Measurements from ENCODE around the gene SCUBE3.
A peak's percentile ranks its signal among the peaks of the same experiment; 100 is the strongest.

Gene SCUBE3

GRCh38 chr6:35247642-35248231 is 34.0 kb downstream of the SCUBE3 start:
- no peak overlapping the region for H3K9ac ChIP-seq (ENCODE audit: low read depth, low read length)

GRCh38 chr6:35248300-35248699 is 34.5 kb downstream of the SCUBE3 start:
- Histone ChIP-seq H3K9ac (ENCODE audit: low read depth, low read length) (no peak overlapping the region), H3K4me1 (ENCODE audit: insufficient read depth, low read length) (peaks cover 12% of the 10 kb centered on the region), H3K36me3 (ENCODE audit: insufficient read depth, low read length) (no peaks in the 10 kb centered on the region; the same call in 1 of the 2 replicates), H3K9me3 (ENCODE audit: control insufficient read depth, insufficient read depth, low read length) (no peaks in the 10 kb centered on the region)

More at GRCh38 chr6:35247642-35248231, 34.0 kb downstream of the SCUBE3 start:
- Histone ChIP-seq H3K9me3 (ENCODE audit: control insufficient read depth, insufficient read depth, low read length) (no peaks in the 10 kb centered on the region), H3K4me1 (ENCODE audit: insufficient read depth, low read length) (peaks cover 12% of the 10 kb centered on the region), H3K36me3 (ENCODE audit: insufficient read depth, low read length) (no peaks in the 10 kb centered on the region; the same call in 1 of the 2 replicates)

- H3K9ac ChIP-seq (ENCODE audit: low read depth, low read length), result no peak overlapping the region
- no peaks in the 10 kb centered on the region for H3K9me3 ChIP-seq (ENCODE audit: control insufficient read depth, insufficient read depth, low read length)
- no peaks in the 10 kb centered on the region; the same call in 1 of the 2 replicates for H3K36me3 ChIP-seq (ENCODE audit: insufficient read depth, low read length)
- peaks cover 12% of the 10 kb centered on the region for H3K4me1 ChIP-seq (ENCODE audit: insufficient read depth, low read length)
These were observed 35.2 kb downstream of the SCUBE3 start for GRCh38 chr6:35248965-35249364.

- Histone ChIP-seq H3K9me3 (ENCODE audit: control insufficient read depth, insufficient read depth, low read length) (no peaks in the 10 kb centered on the region), H3K36me3 (ENCODE audit: insufficient read depth, low read length) (no peaks in the 10 kb centered on the region; the same call in 1 of the 2 replicates), H3K4me1 (ENCODE audit: insufficient read depth, low read length) (peaks cover 12% of the 10 kb centered on the region), H3K9ac (ENCODE audit: low read depth, low read length) (no peak overlapping the region)
These were observed 38.2 kb downstream of the SCUBE3 start for GRCh38 chr6:35251949-35252348.

- peaks cover 12% of the 10 kb centered on the region for H3K4me1 ChIP-seq (ENCODE audit: insufficient read depth, low read length)
- H3K9ac ChIP-seq (ENCODE audit: low read depth, low read length), result no peak overlapping the region
- no peaks in the 10 kb centered on the region; the same call in 1 of the 2 replicates for H3K36me3 ChIP-seq (ENCODE audit: insufficient read depth, low read length)
- H3K9me3 ChIP-seq (ENCODE audit: control insufficient read depth, insufficient read depth, low read length), result no peaks in the 10 kb centered on the region
These were observed 39.5 kb downstream of the SCUBE3 start for GRCh38 chr6:35253249-35253648.

- Histone ChIP-seq H3K9me3 (ENCODE audit: control insufficient read depth, insufficient read depth, low read length) (no peaks in the 10 kb centered on the region), H3K36me3 (ENCODE audit: insufficient read depth, low read length) (no peaks in the 10 kb centered on the region), H3K9ac (ENCODE audit: low read depth, low read length) (peak overlapping the region; percentile 69), H3K4me1 (ENCODE audit: insufficient read depth, low read length) (no peaks in the 10 kb centered on the region; the same call in 1 of the 2 replicates)
These were observed 44.6 kb downstream of the SCUBE3 start for GRCh38 chr6:35258336-35258735.

- H3K4me1 ChIP-seq (ENCODE audit: insufficient read depth, low read length), result no peaks in the 10 kb centered on the region; the same call in 1 of the 2 replicates
- no peaks in the 10 kb centered on the region for H3K36me3 ChIP-seq (ENCODE audit: insufficient read depth, low read length)
- H3K9ac ChIP-seq (ENCODE audit: low read depth, low read length), result peak overlapping the region; percentile 69
- no peaks in the 10 kb centered on the region for H3K9me3 ChIP-seq (ENCODE audit: control insufficient read depth, insufficient read depth, low read length)
These were observed 45.1 kb downstream of the SCUBE3 start for GRCh38 chr6:35258858-35259193.

GRCh38 chr6:35259194-35259947 is 45.6 kb downstream of the SCUBE3 start, which contains the start of gene ZNF76:
Gene ZNF76 (plus strand): TSS chr6:35259735. CDS start chr6:35281152, 21,417 bp downstream.
- no peaks in the 10 kb centered on the region for H3K36me3 ChIP-seq (ENCODE audit: insufficient read depth, low read length)
- peak within 1 kb of the TSS; percentile 69 for H3K9ac ChIP-seq (ENCODE audit: low read depth, low read length)
- no peaks in the 10 kb centered on the region; the same call in 1 of the 2 replicates for H3K4me1 ChIP-seq (ENCODE audit: insufficient read depth, low read length)
- no peaks in the 10 kb centered on the region for H3K9me3 ChIP-seq (ENCODE audit: control insufficient read depth, insufficient read depth, low read length)

GRCh38 chr6:35259948-35260590 is 46.3 kb downstream of the SCUBE3 start:
- H3K4me1 ChIP-seq (ENCODE audit: insufficient read depth, low read length), result no peaks in the 10 kb centered on the region; the same call in 1 of the 2 replicates
- no peaks in the 10 kb centered on the region for H3K9me3 ChIP-seq (ENCODE audit: control insufficient read depth, insufficient read depth, low read length)
- H3K36me3 ChIP-seq (ENCODE audit: insufficient read depth, low read length), result no peaks in the 10 kb centered on the region
- peak overlapping the region; percentile 69 for H3K9ac ChIP-seq (ENCODE audit: low read depth, low read length)

- H3K36me3 ChIP-seq (ENCODE audit: insufficient read depth, low read length), result no peaks in the 10 kb centered on the region
- peak overlapping the region; percentile 69 for H3K9ac ChIP-seq (ENCODE audit: low read depth, low read length)
- no peaks in the 10 kb centered on the region; the same call in 1 of the 2 replicates for H3K4me1 ChIP-seq (ENCODE audit: insufficient read depth, low read length)
- no peaks in the 10 kb centered on the region for H3K9me3 ChIP-seq (ENCODE audit: control insufficient read depth, insufficient read depth, low read length)
These were observed 47.1 kb downstream of the SCUBE3 start for GRCh38 chr6:35260591-35261570.

GRCh38 chr6:35262596-35262995 is 48.8 kb downstream of the SCUBE3 start:
- Histone ChIP-seq H3K9ac (ENCODE audit: low read depth, low read length) (no peak overlapping the region), H3K36me3 (ENCODE audit: insufficient read depth, low read length) (no peaks in the 10 kb centered on the region), H3K9me3 (ENCODE audit: control insufficient read depth, insufficient read depth, low read length) (no peaks in the 10 kb centered on the region), H3K4me1 (ENCODE audit: insufficient read depth, low read length) (no peaks in the 10 kb centered on the region; the same call in 1 of the 2 replicates)

GRCh38 chr6:35264550-35265274 is 51.0 kb downstream of the SCUBE3 start:
- H3K9ac ChIP-seq (ENCODE audit: low read depth, low read length), result no peak overlapping the region
- no peaks in the 10 kb centered on the region for H3K9me3 ChIP-seq (ENCODE audit: control insufficient read depth, insufficient read depth, low read length)

GRCh38 chr6:35265523-35265922 is 51.8 kb downstream of the SCUBE3 start:
- Histone ChIP-seq H3K9ac (ENCODE audit: low read depth, low read length) (no peak overlapping the region), H3K36me3 (ENCODE audit: insufficient read depth, low read length) (no peaks in the 10 kb centered on the region), H3K9me3 (ENCODE audit: control insufficient read depth, insufficient read depth, low read length) (no peaks in the 10 kb centered on the region), H3K4me1 (ENCODE audit: insufficient read depth, low read length) (no peaks in the 10 kb centered on the region)

More at GRCh38 chr6:35264550-35265274, 51.0 kb downstream of the SCUBE3 start:
- Histone ChIP-seq H3K4me1 (ENCODE audit: insufficient read depth, low read length) (no peaks in the 10 kb centered on the region), H3K36me3 (ENCODE audit: insufficient read depth, low read length) (no peaks in the 10 kb centered on the region)

Measured in ES-I3 (cell line).